ENCODE measurements around the gene ZNF197. TPM values are rescaled to one million over a fixed set of nuclear protein-coding genes. Genes with fewer than 3 reads are reported as not detected.
"Not testable (repeated sequence)": the region's sequence is repeated elsewhere in the genome, so short reads cannot be mapped to it uniquely, and the experiment has no call there.

ZNF197 gene
- total RNA-seq (2022) (10.5 and 10.6 TPM in 2 replicates), Bru-seq, nascent RNA (percentile 81 among the genes with signal in this experiment), BruChase-seq, experiment 1, labeled RNA remaining after a 2-hour chase (percentile 78 among the genes with signal in this experiment), BruChase-seq, experiment 2, labeled RNA remaining after a 6-hour chase (percentile 73 among the genes with signal in this experiment)
- long read RNA-seq, full-length matches to known transcripts = 3 of 7 reads
- long read RNA-seq, partial matches to known transcripts = 0 of 7 reads
- long read RNA-seq, other reads (novel, unspliced or antisense) = 4 of 7 reads

DNA sequence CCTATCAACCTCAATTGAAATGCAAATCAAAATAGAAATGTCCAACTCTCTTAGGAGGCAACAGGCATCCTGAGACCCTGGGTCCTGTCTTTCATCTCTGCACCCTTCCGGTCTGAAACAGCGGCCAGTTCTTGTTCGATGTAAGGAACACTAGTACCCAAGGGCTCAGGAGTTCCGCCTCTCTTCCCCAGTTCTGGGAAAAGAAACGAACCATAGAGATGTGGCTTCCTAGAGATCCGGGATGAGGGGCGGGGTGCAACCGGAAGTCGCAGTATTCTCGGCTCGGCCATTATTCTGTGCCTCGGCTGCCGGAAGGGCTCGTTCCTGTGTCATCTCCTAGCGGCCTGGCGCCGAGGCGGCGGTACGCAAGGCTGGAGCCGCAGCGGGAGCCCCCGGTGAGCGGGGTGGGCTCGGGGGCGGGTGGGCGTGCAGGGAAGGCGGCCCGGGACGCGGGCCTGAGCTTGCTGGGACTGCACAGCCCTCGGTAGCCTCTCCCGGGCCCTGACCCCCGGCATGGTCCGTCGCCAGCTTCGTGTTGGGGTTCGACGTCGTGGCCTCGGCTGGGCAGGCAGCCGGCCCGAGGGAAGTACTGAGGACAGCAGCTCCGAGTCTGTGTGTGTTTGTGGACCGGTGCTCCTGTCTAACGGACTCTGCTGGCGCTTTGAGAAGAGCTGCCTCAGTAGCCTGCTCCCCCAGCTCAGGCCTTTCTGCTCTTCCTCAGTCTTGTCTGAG is at the start of gene ZNF197:
Gene ZNF197, plus strand, starts transcription at position 288 of the 732 bp plus-strand sequence. CDS start 4,119 bp downstream, outside the sequence.
- Histone ChIP-seq H3K9me3 (no peaks in the 10 kb centered on the region), H3K36me3 (ENCODE audit: control insufficient read depth, insufficient read depth, low read length) (no peaks in the 10 kb centered on the region), H3K27me3 (replicated peaks; ENCODE audit: control insufficient read depth, insufficient read depth, low read length) (no peaks in the 10 kb centered on the region), H3K4me1 (peaks cover 5% of the 10 kb centered on the region), H3K4me3 (ENCODE audit: low read depth, low read length) (peak within 1 kb of the TSS; percentile 76)
- peaks cover 6% of the 10 kb centered on the region for H3K36me3 Mint-ChIP-seq (ENCODE audit: insufficient read depth, unreplicated experiment)
- peak within 1 kb of the TSS; percentile 5 for H3K27ac Mint-ChIP-seq (ENCODE audit: unreplicated experiment)
- H3K4me1 Mint-ChIP-seq (ENCODE audit: low read depth, unreplicated experiment) = no peaks in the 10 kb centered on the region
- TF ChIP-seq, protein P1, sequence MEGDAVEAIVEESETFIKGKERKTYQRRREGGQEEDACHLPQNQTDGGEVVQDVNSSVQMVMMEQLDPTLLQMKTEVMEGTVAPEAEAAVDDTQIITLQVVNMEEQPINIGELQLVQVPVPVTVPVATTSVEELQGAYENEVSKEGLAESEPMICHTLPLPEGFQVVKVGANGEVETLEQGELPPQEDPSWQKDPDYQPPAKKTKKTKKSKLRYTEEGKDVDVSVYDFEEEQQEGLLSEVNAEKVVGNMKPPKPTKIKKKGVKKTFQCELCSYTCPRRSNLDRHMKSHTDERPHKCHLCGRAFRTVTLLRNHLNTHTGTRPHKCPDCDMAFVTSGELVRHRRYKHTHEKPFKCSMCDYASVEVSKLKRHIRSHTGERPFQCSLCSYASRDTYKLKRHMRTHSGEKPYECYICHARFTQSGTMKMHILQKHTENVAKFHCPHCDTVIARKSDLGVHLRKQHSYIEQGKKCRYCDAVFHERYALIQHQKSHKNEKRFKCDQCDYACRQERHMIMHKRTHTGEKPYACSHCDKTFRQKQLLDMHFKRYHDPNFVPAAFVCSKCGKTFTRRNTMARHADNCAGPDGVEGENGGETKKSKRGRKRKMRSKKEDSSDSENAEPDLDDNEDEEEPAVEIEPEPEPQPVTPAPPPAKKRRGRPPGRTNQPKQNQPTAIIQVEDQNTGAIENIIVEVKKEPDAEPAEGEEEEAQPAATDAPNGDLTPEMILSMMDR (IDR thresholded peaks at IDR 0.05; ENCODE audit: insufficient read depth in 1 of 2, low read depth in 1 of 2, low read length in 1 of 2, severe bottlenecking in 1 of 2, unreplicated experiment in 1 of 2) = peak in 1 of 2 experiments; percentile 4
- no TSS peak for BruUV-seq (replicated peaks)
- no peaks in the 10 kb centered on the region for H3K9me3 Mint-ChIP-seq (ENCODE audit: unreplicated experiment)
- CTCF ChIA-PET = interaction anchor here (0.5 to 0.6 kb wide), 2 partner anchors 123 to 351 kb away, joined by 4 to 6 read pairs; partner anchors contain the start of gene ZDHHC3
- H3K4me3 Mint-ChIP-seq (ENCODE audit: unreplicated experiment) = peak within 1 kb of the TSS; percentile 76
- POLR2A ChIA-PET = interaction anchor here (0.9 kb wide), 1 partner anchor 287 kb away, joined by 3 read pairs; the partner anchor contains the start of gene TCAIM
- intact Hi-C loops (cut with micrococcal nuclease; ENCODE audit: unreplicated experiment) = loop anchor here (1.0 to 10.0 kb wide), 3 partner anchors 23 to 90 kb away; partner anchors contain the start of genes ZNF35 and ZNF502
- H3K27me3 Mint-ChIP-seq (ENCODE audit: insufficient read depth, unreplicated experiment) = no peaks in the 10 kb centered on the region
- DNase-seq = peak; percentile 87 to 88

DNA sequence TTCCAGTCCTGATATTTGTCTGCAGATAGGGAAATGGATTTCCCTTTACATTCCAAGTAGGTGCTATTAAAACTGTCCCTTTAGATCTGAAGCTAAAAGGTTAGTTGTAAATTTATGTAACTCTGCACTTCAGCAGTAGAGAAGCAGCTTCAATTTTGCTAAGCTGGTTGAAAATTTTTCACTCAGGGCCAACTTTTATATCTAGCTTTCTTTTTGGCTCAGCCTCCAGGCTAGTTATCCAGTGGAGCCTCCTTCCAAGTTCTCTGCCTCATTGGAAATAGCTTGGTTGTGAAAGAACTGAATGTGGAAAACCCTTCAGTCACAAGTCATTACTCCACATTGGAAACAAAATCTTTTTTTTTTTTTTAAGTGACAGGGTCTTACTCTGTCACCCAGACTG is 48.2 kb upstream of the ZNF197 start:
- Histone ChIP-seq H3K9me3 (no peaks in the 10 kb centered on the region), H3K4me3 (ENCODE audit: low read depth, low read length) (no peak overlapping the region), H3K36me3 (ENCODE audit: control insufficient read depth, insufficient read depth, low read length) (no peaks in the 10 kb centered on the region), H3K27me3 (replicated peaks; ENCODE audit: control insufficient read depth, insufficient read depth, low read length) (no peaks in the 10 kb centered on the region), H3K4me1 (no peaks in the 10 kb centered on the region)
- BruUV-seq (replicated peaks) = no TSS peak
- Mint-ChIP-seq H3K36me3 (ENCODE audit: insufficient read depth, unreplicated experiment) (no peaks in the 10 kb centered on the region), H3K4me1 (ENCODE audit: low read depth, unreplicated experiment) (no peaks in the 10 kb centered on the region), H3K9me3 (ENCODE audit: unreplicated experiment) (peaks cover 9% of the 10 kb centered on the region), H3K27ac (ENCODE audit: unreplicated experiment) (no peak overlapping the region), H3K4me3 (ENCODE audit: unreplicated experiment) (no peak overlapping the region), H3K27me3 (ENCODE audit: insufficient read depth, unreplicated experiment) (peaks cover 2% of the 10 kb centered on the region)
- no peak for DNase-seq
- TF ChIP-seq, protein P1 (IDR thresholded peaks at IDR 0.05; ENCODE audit: insufficient read depth in 1 of 2, low read depth in 1 of 2, low read length in 1 of 2, severe bottlenecking in 1 of 2, unreplicated experiment in 1 of 2) = no peak
- intact Hi-C loops (cut with micrococcal nuclease; ENCODE audit: unreplicated experiment) = no loop called here
- ChIA-PET POLR2A (no interaction called here), CTCF (no interaction called here)

DNA sequence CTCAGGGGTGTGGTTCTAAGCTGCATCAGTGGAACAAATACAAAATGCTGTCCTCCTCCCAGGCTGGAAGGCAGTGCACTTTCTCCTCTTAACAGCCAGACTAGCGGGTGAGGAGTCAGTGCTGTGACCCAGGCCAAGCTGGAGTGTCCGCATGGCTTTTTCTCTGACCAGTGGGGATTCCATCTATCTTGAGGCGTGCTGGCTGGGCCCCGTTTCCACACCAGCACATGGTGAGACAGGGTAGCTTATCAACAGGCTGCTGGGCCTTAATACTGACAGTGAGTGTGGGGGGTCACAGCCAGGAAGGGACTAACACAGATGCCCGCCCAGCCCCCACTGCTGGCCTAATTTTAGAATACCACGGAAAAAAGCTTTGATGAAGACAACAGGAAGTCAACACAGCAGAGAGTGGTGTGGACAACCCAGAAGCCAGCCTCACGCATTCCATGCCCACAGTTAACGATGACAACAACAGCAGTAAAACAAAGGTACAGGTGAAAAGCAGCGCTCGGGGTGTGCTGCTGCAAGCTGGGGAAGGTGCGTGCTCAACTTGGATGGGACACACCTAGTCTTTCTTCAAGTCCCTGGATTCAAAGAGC is 47.4 kb upstream of the ZNF197 start:
- DNase-seq; H3K27ac Mint-ChIP-seq (ENCODE audit: unreplicated experiment); CTCF ChIA-PET; H3K4me3 ChIP-seq (ENCODE audit: low read depth, low read length); H3K4me1 ChIP-seq; intact Hi-C loops (cut with micrococcal nuclease; ENCODE audit: unreplicated experiment); H3K4me1 Mint-ChIP-seq (ENCODE audit: low read depth, unreplicated experiment); H3K27me3 Mint-ChIP-seq (ENCODE audit: insufficient read depth, unreplicated experiment); H3K9me3 Mint-ChIP-seq (ENCODE audit: unreplicated experiment); POLR2A ChIA-PET; H3K4me3 Mint-ChIP-seq (ENCODE audit: unreplicated experiment); H3K36me3 Mint-ChIP-seq (ENCODE audit: insufficient read depth, unreplicated experiment); H3K27me3 ChIP-seq (replicated peaks; ENCODE audit: control insufficient read depth, insufficient read depth, low read length); BruUV-seq (replicated peaks); H3K36me3 ChIP-seq (ENCODE audit: control insufficient read depth, insufficient read depth, low read length); H3K9me3 ChIP-seq: not testable (repeated sequence)

DNA sequence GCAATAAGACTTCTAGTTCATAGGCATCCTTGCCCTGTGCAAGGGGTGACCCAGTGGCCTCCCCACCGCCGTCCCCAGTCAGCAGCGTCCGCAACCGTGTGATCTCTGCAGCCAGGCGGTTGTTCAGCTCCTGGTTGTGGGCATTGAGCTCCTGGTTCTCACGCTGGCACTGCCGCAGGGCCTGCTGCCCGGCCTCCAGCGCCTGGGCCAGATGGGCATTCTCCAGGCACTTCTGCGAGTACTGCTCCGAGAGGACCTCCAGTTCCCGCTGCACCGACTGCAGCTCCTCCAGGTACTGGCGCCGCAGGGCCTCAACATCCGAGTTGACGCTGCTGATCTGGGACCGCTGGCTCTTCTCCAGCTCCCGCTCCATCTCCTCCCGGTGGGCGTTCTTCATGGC is 46.5 kb upstream of the ZNF197 start:
- intact Hi-C loops (cut with micrococcal nuclease; ENCODE audit: unreplicated experiment); H3K27ac Mint-ChIP-seq (ENCODE audit: unreplicated experiment); H3K36me3 ChIP-seq (ENCODE audit: control insufficient read depth, insufficient read depth, low read length); H3K9me3 ChIP-seq; H3K4me1 Mint-ChIP-seq (ENCODE audit: low read depth, unreplicated experiment); CTCF ChIA-PET; BruUV-seq (replicated peaks); H3K4me1 ChIP-seq; H3K27me3 ChIP-seq (replicated peaks; ENCODE audit: control insufficient read depth, insufficient read depth, low read length); POLR2A ChIA-PET; H3K36me3 Mint-ChIP-seq (ENCODE audit: insufficient read depth, unreplicated experiment); DNase-seq; H3K4me3 ChIP-seq (ENCODE audit: low read depth, low read length); H3K9me3 Mint-ChIP-seq (ENCODE audit: unreplicated experiment); H3K4me3 Mint-ChIP-seq (ENCODE audit: unreplicated experiment); H3K27me3 Mint-ChIP-seq (ENCODE audit: insufficient read depth, unreplicated experiment): not testable (repeated sequence)

DNA sequence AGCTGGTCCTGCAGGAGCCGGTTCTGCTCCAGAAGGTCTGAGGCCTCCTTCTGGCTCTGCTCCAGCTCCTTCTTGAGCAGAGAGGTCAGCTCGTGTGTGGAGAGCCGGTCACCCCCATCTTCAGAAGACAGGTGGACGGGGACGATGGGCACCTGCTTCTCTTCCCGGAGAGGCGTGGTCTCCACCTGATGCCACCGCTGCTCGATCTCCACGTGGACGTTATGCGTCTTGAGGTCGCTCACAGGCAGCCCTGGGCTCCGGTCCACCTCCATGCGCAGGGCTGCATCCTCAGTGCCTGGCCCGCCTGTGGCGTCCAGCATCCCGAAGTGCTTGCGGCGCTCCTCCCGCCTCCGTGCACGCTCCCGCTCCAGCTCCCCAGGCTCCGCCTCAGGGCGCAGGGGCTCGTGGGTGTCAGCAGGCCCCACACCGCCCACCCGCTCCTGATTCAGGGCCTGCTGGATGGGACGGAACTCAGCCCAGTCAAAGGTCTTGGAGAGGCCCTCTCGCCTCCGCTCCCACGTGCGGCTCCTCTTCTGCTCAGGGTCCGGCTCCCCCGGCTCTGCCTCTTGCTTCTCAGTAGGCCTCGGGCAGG is 45.8 kb upstream of the ZNF197 start:
- BruUV-seq (replicated peaks); H3K27me3 ChIP-seq (replicated peaks; ENCODE audit: control insufficient read depth, insufficient read depth, low read length); H3K4me1 Mint-ChIP-seq (ENCODE audit: low read depth, unreplicated experiment); H3K4me3 ChIP-seq (ENCODE audit: low read depth, low read length); H3K27me3 Mint-ChIP-seq (ENCODE audit: insufficient read depth, unreplicated experiment); CTCF ChIA-PET; intact Hi-C loops (cut with micrococcal nuclease; ENCODE audit: unreplicated experiment); H3K9me3 Mint-ChIP-seq (ENCODE audit: unreplicated experiment); POLR2A ChIA-PET; H3K27ac Mint-ChIP-seq (ENCODE audit: unreplicated experiment); DNase-seq; H3K36me3 Mint-ChIP-seq (ENCODE audit: insufficient read depth, unreplicated experiment); H3K4me3 Mint-ChIP-seq (ENCODE audit: unreplicated experiment); H3K9me3 ChIP-seq; H3K4me1 ChIP-seq; H3K36me3 ChIP-seq (ENCODE audit: control insufficient read depth, insufficient read depth, low read length): not testable (repeated sequence)
